Measurements from ENCODE around the gene OSTF1. TPM values are rescaled to one million over a fixed set of nuclear protein-coding genes. Genes with fewer than 3 reads are reported as not detected.

OSTF1 gene
- total RNA-seq, 6 experiments from 2014 or later = 57.9 to 71.6 (median 61.4) TPM

GRCh38 chr9:75120686-75121085, 32.4 kb downstream of the OSTF1 start:
- H3K27ac Mint-ChIP-seq = no peak overlapping the region
- no peak overlapping the region for H3K4me3 Mint-ChIP-seq
- H3K27me3 Mint-ChIP-seq (ENCODE audit: insufficient read depth) = no peaks in the 10 kb centered on the region; the same call in none of the 2 replicates
- H3K36me3 Mint-ChIP-seq (ENCODE audit: low read depth) = peaks cover 25% of the 10 kb centered on the region
- TF ChIP-seq, protein P1, sequence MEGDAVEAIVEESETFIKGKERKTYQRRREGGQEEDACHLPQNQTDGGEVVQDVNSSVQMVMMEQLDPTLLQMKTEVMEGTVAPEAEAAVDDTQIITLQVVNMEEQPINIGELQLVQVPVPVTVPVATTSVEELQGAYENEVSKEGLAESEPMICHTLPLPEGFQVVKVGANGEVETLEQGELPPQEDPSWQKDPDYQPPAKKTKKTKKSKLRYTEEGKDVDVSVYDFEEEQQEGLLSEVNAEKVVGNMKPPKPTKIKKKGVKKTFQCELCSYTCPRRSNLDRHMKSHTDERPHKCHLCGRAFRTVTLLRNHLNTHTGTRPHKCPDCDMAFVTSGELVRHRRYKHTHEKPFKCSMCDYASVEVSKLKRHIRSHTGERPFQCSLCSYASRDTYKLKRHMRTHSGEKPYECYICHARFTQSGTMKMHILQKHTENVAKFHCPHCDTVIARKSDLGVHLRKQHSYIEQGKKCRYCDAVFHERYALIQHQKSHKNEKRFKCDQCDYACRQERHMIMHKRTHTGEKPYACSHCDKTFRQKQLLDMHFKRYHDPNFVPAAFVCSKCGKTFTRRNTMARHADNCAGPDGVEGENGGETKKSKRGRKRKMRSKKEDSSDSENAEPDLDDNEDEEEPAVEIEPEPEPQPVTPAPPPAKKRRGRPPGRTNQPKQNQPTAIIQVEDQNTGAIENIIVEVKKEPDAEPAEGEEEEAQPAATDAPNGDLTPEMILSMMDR (IDR thresholded peaks at IDR 0.05) = no peak
- H3K9me3 Mint-ChIP-seq = no peaks in the 10 kb centered on the region
- peaks cover 17% of the 10 kb centered on the region for H3K4me1 Mint-ChIP-seq (ENCODE audit: low read depth)
- no peak for DNase-seq

DNA sequence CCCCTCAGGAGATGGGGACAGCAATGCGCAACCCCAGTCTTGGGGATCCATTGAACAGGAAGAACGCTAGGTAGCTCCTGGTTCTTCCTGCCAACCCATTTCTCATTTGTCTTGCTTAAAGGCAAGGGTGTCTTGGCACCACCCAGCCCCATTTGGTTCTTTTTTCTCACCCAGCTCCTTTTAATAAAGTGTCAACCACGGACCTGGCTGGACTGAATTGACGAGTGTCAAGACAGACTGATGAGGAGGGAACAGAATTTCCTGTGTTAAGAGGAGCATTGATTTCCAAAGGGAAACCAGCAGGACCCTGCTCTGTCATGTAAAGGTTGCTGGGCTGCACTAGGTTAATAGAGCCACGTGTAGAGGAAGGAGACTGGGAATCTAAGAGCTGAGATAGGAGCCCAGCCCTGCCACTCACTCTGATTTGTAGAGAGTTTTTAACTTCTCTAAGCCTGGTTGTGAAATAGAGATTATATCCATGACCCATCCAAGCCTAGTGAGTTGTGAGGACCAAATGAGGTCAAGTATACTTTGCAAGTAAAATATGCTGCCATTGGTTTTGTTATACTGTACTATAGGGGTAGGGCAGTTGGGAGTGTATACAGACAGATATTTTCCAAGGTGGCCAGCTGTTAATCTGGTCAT, 33.7 kb downstream of the OSTF1 start:
- DNase-seq = no peak
- no peaks in the 10 kb centered on the region; the same call in none of the 2 replicates for H3K27me3 Mint-ChIP-seq (ENCODE audit: insufficient read depth)
- TF ChIP-seq, protein P1 (IDR thresholded peaks at IDR 0.05) = no peak
- no peak overlapping the region for H3K27ac Mint-ChIP-seq
- H3K4me1 Mint-ChIP-seq (ENCODE audit: low read depth) = peaks cover 10% of the 10 kb centered on the region
- H3K36me3 Mint-ChIP-seq (ENCODE audit: low read depth) = peaks cover 25% of the 10 kb centered on the region
- H3K4me3 Mint-ChIP-seq = no peak overlapping the region
- no peaks in the 10 kb centered on the region for H3K9me3 Mint-ChIP-seq

- H3K36me3 Mint-ChIP-seq (ENCODE audit: low read depth) = peaks cover 13% of the 10 kb centered on the region
- TF ChIP-seq, protein P1 (IDR thresholded peaks at IDR 0.05) = no peak
- no peak overlapping the region for H3K27ac Mint-ChIP-seq
- DNase-seq = no peak
- H3K27me3 Mint-ChIP-seq (ENCODE audit: insufficient read depth) = no peaks in the 10 kb centered on the region; the same call in 1 of the 2 replicates
- no peak overlapping the region for H3K4me3 Mint-ChIP-seq
- peaks cover 10% of the 10 kb centered on the region for H3K4me1 Mint-ChIP-seq (ENCODE audit: low read depth)
- no peaks in the 10 kb centered on the region for H3K9me3 Mint-ChIP-seq
Measured at GRCh38 chr9:75123696-75124095, 35.4 kb downstream of the OSTF1 start.

DNA sequence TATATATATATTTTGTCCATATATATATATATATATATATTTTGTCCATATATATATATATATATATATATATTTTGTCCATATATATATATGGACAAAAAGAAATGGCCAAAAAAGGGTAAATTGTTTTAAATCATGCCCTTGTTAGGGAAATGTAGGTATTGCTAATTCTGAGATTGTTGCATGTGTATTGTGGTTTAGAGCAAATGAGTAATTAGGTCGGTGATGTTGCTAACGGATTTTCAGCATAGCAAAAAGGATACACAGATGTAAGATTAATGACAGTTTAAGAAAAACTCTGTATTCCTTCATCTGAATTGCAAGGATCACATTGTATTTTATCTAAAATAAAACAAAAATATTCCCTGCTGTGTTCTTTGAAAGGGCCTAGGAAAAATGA, 40.2 kb downstream of the OSTF1 start:
- DNase-seq = no peak
- H3K4me3 Mint-ChIP-seq = no peak overlapping the region
- H3K4me1 Mint-ChIP-seq (ENCODE audit: low read depth) = peaks cover 10% of the 10 kb centered on the region

GRCh38 chr9:75130172-75130571, 41.9 kb downstream of the OSTF1 start:
- Mint-ChIP-seq H3K9me3 (no peaks in the 10 kb centered on the region), H3K4me1 (ENCODE audit: low read depth) (no peaks in the 10 kb centered on the region), H3K27me3 (ENCODE audit: insufficient read depth) (no peaks in the 10 kb centered on the region; the same call in 1 of the 2 replicates), H3K36me3 (ENCODE audit: low read depth) (peaks cover 19% of the 10 kb centered on the region), H3K4me3 (no peak overlapping the region), H3K27ac (no peak overlapping the region)
- DNase-seq = no peak
- TF ChIP-seq, protein P1 (IDR thresholded peaks at IDR 0.05) = no peak

More for the DNA sequence above, 40.2 kb downstream of the OSTF1 start:
- Mint-ChIP-seq H3K27me3 (ENCODE audit: insufficient read depth) (no peaks in the 10 kb centered on the region), H3K27ac (no peak overlapping the region), H3K36me3 (ENCODE audit: low read depth) (peaks cover 10% of the 10 kb centered on the region), H3K9me3 (no peaks in the 10 kb centered on the region)
- TF ChIP-seq, protein P1 (IDR thresholded peaks at IDR 0.05) = no peak
